HS-27A (cell line): ENCODE measurements around the gene CCNQ.

Source experiments
- DNase-seq: peaks from one replicate; pipeline ENCODE4 v3.0.0-alpha.2; 2012; ENCODE audit warnings: low read depth, missing footprints

CCNQ gene

GRCh38 chrX:153576239-153576870, 22.6 kb downstream of the CCNQ start:
- DNase-seq: no peak

GRCh38 chrX:153573984-153574383, 25.0 kb downstream of the CCNQ start:
- no peak for DNase-seq

- DNase-seq: no peak
Measured at GRCh38 chrX:153572601-153573000, 26.3 kb downstream of the CCNQ start.

- no peak for DNase-seq
Measured at GRCh38 chrX:153571534-153571908, 27.4 kb downstream of the CCNQ start.

GRCh38 chrX:153569475-153569874, 29.5 kb downstream of the CCNQ start:
- no peak for DNase-seq

GRCh38 chrX:153568451-153569011, 30.4 kb downstream of the CCNQ start:
- no peak for DNase-seq

GRCh38 chrX:153565996-153566580, 32.9 kb downstream of the CCNQ start:
- DNase-seq: no peak

- no peak for DNase-seq
Measured at GRCh38 chrX:153564047-153564606, 34.8 kb downstream of the CCNQ start.

- DNase-seq: no peak
Measured at GRCh38 chrX:153562546-153562945, 36.4 kb downstream of the CCNQ start.

GRCh38 chrX:153561337-153561736, 37.6 kb downstream of the CCNQ start:
- DNase-seq: no peak

GRCh38 chrX:153560466-153560865, 38.5 kb downstream of the CCNQ start:
- DNase-seq: no peak

- no peak for DNase-seq
Measured at GRCh38 chrX:153560000-153560399, 38.9 kb downstream of the CCNQ start.

GRCh38 chrX:153557618-153558355, 41.2 kb downstream of the CCNQ start:
- DNase-seq: no peak

- DNase-seq: no peak
Measured at GRCh38 chrX:153556767-153557166, 42.2 kb downstream of the CCNQ start.

GRCh38 chrX:153554519-153555167, 44.3 kb downstream of the CCNQ start:
- peak; percentile 2 for DNase-seq

GRCh38 chrX:153551135-153551534, 47.8 kb downstream of the CCNQ start:
- no peak for DNase-seq

- DNase-seq: no peak
Measured at GRCh38 chrX:153549807-153550206, 49.1 kb downstream of the CCNQ start.

- DNase-seq: no peak
Measured at GRCh38 chrX:153549231-153549630, 49.7 kb downstream of the CCNQ start.

- no peak for DNase-seq
Measured at GRCh38 chrX:153547195-153547594, 51.7 kb downstream of the CCNQ start.

- no peak for DNase-seq
Measured at GRCh38 chrX:153546386-153546785, 52.6 kb downstream of the CCNQ start.

- no peak for DNase-seq
Measured at GRCh38 chrX:153544727-153545126, 54.2 kb downstream of the CCNQ start.

GRCh38 chrX:153539979-153540358, 59.0 kb downstream of the CCNQ start:
- DNase-seq: no peak
